ENCODE data around the gene STX11.

The STX11 gene

GRCh38 chr6:144223686-144224085 lies 73.4 kb downstream of the STX11 start:
- H3K27me3 ChIP-seq (ENCODE audit: low read length): no peaks in the 10 kb centered on the region
- H3K4me2 ChIP-seq (ENCODE audit: low read depth, low read length, poor library complexity, severe bottlenecking): no peak overlapping the region
- TF ChIP-seq EZH2phosphoT487 (conservative IDR thresholded peaks at IDR 0.05; ENCODE audit: low read length): no peak
- no peak for TF ChIP-seq CTCF (IDR thresholded peaks at IDR 0.05; ENCODE audit: insufficient read depth, low read length, poor library complexity, severe bottlenecking)
- H3F3A ChIP-seq (ENCODE audit: insufficient read depth): no peaks in the 10 kb centered on the region
- H3K79me2 ChIP-seq (ENCODE audit: insufficient read depth, low read length): no peaks in the 10 kb centered on the region
- no peaks in the 10 kb centered on the region for H3K9me3 ChIP-seq (ENCODE audit: insufficient read depth, low read length)
- no peak overlapping the region for H3K9ac ChIP-seq (ENCODE audit: low read length)
- H3K36me3 ChIP-seq (ENCODE audit: low read length): no peaks in the 10 kb centered on the region
- H3K27ac ChIP-seq (ENCODE audit: low read depth, low read length): no peak overlapping the region
- H2AFZ ChIP-seq (ENCODE audit: low read depth, low read length, severe bottlenecking): no peak overlapping the region
- H3K9me2 ChIP-seq (replicated peaks; ENCODE audit: insufficient read depth, low read length): no peaks in the 10 kb centered on the region
- no peak overlapping the region for H3K4me3 ChIP-seq (ENCODE audit: insufficient read depth, low read length, poor library complexity, severe bottlenecking)
- no peaks in the 10 kb centered on the region for H4K20me1 ChIP-seq (ENCODE audit: low read depth, low read length)

- H3K4me2 ChIP-seq (ENCODE audit: low read depth, low read length, poor library complexity, severe bottlenecking): no peak overlapping the region
- H4K20me1 ChIP-seq (ENCODE audit: low read depth, low read length): no peaks in the 10 kb centered on the region; the same call in 1 of the 2 replicates
- no peak overlapping the region for H3K27ac ChIP-seq (ENCODE audit: low read depth, low read length)
- no peaks in the 10 kb centered on the region for H3K27me3 ChIP-seq (ENCODE audit: low read length)
- no peak overlapping the region for H3K4me3 ChIP-seq (ENCODE audit: insufficient read depth, low read length, poor library complexity, severe bottlenecking)
- TF ChIP-seq CTCF (IDR thresholded peaks at IDR 0.05; ENCODE audit: insufficient read depth, low read length, poor library complexity, severe bottlenecking) (no peak), EZH2phosphoT487 (conservative IDR thresholded peaks at IDR 0.05; ENCODE audit: low read length) (no peak)
- H3F3A ChIP-seq (ENCODE audit: insufficient read depth): no peaks in the 10 kb centered on the region
- H3K9ac ChIP-seq (ENCODE audit: low read length): no peak overlapping the region
- no peaks in the 10 kb centered on the region for H3K79me2 ChIP-seq (ENCODE audit: insufficient read depth, low read length)
- no peaks in the 10 kb centered on the region for H3K9me2 ChIP-seq (replicated peaks; ENCODE audit: insufficient read depth, low read length)
- H3K36me3 ChIP-seq (ENCODE audit: low read length): no peaks in the 10 kb centered on the region
- H3K9me3 ChIP-seq (ENCODE audit: insufficient read depth, low read length): no peaks in the 10 kb centered on the region
- H2AFZ ChIP-seq (ENCODE audit: low read depth, low read length, severe bottlenecking): no peak overlapping the region
These were observed 81.4 kb downstream of the STX11 start for GRCh38 chr6:144231721-144232120.

GRCh38 chr6:144232176-144232831 lies 82.0 kb downstream of the STX11 start:
- H3K9me2 ChIP-seq (replicated peaks; ENCODE audit: insufficient read depth, low read length): no peaks in the 10 kb centered on the region
- TF ChIP-seq CTCF (IDR thresholded peaks at IDR 0.05; ENCODE audit: insufficient read depth, low read length, poor library complexity, severe bottlenecking) (no peak), EZH2phosphoT487 (conservative IDR thresholded peaks at IDR 0.05; ENCODE audit: low read length) (no peak)
- no peaks in the 10 kb centered on the region for H3K9me3 ChIP-seq (ENCODE audit: insufficient read depth, low read length)
- no peak overlapping the region for H3K9ac ChIP-seq (ENCODE audit: low read length)
- H3K79me2 ChIP-seq (ENCODE audit: insufficient read depth, low read length): no peaks in the 10 kb centered on the region
- no peak overlapping the region for H3K27ac ChIP-seq (ENCODE audit: low read depth, low read length)
- H3K4me3 ChIP-seq (ENCODE audit: insufficient read depth, low read length, poor library complexity, severe bottlenecking): no peak overlapping the region
- no peak overlapping the region for H3K4me2 ChIP-seq (ENCODE audit: low read depth, low read length, poor library complexity, severe bottlenecking)
- no peaks in the 10 kb centered on the region for H3F3A ChIP-seq (ENCODE audit: insufficient read depth)
- no peaks in the 10 kb centered on the region for H3K27me3 ChIP-seq (ENCODE audit: low read length)
- H3K36me3 ChIP-seq (ENCODE audit: low read length): no peaks in the 10 kb centered on the region
- no peak overlapping the region for H2AFZ ChIP-seq (ENCODE audit: low read depth, low read length, severe bottlenecking)
- H4K20me1 ChIP-seq (ENCODE audit: low read depth, low read length): no peaks in the 10 kb centered on the region; the same call in 1 of the 2 replicates

All from SU-DHL-6 (cell line).